Eye (tissue), 1 donor: Measurements from ENCODE around the gene TSFM.

Experiments
- DNase-seq: peaks from one replicate; pipeline ENCODE4 v3.0.0-alpha.2; 2015

Gene TSFM

DNA sequence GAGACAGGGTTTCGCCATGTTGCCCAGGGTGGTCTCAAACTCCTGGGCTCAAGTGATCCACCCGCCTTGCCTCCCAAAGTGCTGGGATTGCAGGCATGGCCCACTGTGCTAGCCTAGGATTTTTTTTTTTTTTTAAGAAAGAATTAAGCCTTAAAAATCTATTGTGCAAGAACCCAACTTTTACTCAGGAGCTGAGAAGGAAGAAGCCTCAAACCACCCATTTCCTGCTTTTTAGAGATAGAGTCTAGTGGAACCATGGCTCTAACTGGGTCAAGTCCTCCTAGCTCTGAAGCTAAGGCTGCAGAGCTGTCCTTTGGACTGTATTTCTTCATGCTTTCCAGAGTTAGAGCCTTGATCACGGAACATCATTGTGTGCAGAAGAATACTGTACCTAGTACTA is 1.3 kb upstream of the TSFM start:
- DNase-seq: no peak

DNA sequence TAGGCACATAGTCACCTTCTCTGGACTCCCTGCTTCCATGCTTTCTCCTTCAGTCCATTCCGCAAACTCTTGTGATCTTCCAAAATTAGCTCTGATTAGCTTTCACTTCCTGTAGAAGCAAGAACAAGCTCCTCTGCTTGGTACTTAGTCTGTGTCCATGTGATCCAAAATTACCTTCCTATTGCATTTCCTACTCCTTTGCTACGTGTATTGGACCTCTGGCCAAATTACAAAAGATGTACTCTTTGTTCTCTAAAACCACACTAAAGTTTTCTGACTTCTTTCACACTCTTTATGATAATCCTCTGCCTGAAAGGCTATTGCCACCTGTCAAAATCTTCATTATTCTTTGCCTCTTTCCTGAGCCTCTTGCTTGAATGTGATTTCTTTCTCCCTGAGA is 786 bp upstream of the TSFM start:
- no peak for DNase-seq

DNA sequence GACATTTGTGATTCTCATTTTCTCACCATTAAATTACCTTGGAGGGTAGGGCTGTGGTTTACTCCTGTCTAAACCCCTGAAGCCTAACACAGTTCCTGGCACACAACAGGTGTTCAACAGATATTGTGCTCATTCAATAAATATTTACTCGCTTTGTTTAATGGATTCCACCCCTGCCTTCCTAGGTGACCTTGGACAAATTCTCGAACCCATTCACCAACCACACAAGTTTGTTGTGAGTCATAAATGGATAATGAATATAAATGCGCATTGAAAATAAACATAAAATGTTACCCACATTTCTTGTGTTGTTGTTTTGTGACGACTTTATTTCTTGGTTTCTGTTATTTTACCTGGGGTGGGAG is 362 bp upstream of the TSFM start:
- no peak for DNase-seq

DNA sequence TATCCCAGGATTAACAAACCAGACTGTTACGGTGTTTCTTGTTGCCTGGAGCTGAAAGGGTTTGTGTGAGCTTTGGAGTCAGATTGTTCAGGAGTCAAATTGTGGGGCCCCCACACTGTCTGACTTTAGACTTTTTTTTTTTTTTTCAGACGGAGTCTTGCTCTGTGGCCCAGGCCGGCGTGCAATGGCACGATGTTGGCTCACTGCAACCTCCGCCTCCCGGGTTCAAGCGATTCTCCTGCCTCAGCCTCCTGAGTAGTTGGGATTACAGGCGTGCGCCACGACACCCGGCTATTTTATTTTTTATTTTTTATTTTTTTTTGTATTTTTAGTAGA is 847 bp downstream of the TSFM start:
- no peak for DNase-seq

DNA sequence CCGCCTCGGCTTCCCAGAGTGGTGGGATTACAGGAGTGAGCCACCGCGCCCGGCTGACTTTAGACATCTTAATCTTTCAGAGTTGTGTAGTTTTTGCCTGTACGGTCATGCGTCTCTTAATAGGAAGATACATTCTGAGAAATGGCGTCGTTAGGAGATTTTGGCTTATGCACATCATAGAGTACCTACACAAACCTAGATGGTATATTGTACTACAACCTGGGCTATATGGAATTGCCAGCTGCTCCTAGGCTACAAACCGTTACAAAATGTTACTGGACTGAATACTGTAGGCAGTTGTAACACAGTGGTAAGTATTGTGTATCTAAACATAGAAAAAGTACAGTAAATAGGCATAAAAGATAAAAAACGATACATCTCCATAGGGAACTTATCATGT is 1.3 kb downstream of the TSFM start:
- no peak for DNase-seq

DNA sequence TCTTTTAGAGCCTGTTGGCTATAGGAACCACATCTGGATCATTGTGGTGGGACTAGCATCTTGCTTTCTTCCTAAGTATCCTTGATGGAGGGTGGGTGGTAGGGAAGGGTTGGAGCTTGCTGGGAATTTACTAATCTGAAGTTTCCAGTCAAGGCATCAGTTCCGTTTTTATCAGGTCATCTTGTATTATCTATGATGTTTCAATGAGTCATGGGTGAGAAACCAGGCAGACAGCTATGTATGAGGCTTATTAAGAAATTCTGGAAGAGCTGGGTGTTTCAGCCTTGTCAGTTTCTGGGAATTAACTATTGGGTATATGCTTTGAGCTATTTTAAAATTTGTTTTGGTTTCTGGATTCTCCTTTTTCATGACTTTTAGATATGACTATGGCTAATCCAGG is 11.3 kb downstream of the TSFM start:
- no peak for DNase-seq

DNA sequence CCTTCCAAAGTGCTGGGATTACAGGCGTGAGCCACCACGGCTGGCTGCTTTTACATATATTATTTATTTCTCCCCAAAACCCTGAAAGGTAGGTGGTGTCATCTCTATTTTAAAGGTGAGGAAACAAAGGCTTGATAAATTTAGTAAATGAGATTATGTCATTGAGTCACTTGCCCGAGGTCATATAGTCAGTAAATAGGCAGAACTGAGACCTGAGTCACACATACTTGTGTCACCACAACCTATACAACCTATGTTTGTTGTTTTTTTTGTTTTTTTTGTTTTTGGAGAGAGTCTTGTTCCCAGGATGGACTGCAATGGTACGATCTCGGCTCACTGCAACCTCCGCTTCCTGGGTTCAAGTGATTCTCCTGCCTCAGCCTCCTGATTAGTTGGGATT is 12.8 kb downstream of the TSFM start:
- DNase-seq: no peak

DNA sequence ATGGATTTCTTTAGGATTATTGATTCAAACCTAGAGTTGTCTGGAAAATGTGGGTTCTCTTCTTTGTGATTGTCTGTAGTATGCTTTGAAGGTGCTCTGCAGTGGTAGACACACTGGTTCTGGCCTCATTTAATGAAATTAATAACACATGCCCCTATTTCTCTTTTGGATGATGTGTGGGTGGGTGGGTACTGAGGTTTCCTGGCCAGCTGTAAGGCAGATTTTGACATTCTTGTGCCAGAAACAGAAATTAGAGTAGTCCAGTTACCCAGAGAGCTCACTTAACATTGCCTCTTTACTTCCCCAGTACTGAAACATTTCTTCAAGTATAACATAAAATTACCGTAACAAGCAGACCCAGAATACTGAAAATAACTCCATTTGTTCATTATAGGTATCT is 14.4 kb downstream of the TSFM start:
- no peak for DNase-seq

DNA sequence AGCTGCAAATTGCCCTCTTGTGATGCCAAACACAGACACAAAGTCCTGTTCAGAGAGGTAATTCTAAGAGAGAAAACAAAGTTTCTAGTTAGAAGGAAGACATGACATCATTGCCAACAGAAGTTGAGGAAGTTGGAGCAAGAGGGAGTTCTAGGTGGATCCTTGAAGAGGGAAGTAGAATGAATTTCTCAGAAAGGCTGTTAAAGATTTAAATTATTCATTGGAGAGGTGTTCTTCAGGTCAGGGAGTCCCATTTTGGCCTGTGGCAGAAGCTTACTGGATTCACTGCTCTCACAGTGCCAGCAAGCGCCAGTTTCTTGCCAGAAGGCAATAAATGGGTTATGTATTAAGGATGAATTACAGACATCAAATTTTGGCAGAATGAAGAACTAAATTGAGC is 15.3 kb downstream of the TSFM start:
- DNase-seq: no peak

DNA sequence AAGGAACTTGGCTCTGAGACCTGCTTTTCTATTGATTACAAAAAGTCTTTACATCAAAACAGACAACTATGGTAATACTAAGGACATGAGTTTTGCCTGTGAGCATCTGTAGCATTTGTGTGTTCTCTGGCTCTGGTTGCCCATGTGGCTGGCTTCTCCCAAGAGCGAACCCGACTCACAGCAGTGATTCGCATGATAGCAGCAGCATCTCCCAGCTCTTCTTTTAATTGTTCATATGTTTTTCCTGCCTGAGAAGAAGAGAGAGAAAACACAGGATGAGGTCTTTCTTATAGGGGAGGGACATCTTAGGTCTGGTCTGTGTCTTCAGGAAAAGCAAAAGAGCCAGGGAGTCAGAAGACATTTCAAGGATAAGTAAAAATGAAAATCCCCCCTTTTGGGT is 18.4 kb downstream of the TSFM start:
- DNase-seq: no peak

DNA sequence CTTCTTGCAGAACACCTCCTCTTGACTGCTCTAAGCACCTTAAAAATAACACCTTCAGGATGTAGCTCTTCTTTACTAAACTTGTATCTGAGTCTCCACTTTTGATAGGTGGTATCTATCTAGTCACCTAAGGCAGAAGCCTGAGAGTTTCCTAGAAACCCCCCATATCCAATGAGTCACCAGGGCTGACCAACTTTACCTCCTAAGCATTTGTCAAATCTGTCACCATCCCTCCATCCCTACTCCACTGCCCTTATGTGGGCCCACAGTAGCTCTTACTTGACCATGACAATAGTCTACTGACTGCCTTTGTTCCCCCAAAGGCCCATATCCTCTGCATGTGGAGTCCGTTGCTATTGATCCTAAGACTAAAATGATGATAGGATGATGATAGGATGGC is 20.0 kb downstream of the TSFM start:
- no peak for DNase-seq

DNA sequence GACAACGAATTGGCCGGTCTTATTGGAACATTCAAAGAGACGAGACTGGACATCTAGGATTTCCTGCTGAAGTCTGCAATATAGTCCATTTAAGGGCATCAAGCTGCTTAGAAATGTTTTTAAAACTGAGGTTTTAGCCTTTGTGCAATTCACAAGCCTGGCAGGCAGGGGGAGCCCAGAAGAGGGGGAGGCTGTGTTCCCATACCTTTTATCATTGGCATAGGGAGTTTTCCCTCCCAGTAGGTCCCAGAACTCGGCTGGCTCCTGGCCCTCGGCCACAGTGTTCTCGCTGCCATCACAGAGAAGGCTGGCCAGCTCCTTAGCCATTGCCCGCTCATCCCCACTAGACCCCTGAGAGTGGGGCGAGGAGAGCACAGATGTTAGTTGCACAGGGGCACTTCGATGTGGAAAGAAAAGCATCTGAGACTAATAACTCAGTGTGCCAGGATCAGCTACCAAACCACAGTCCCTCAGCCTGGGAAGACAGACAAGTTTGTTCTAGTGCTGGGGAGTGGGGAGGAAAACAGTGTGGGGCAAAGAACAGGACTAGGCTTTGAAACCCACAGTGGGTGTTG is 20.8 kb downstream of the TSFM start:
- DNase-seq: peak; percentile 41

DNA sequence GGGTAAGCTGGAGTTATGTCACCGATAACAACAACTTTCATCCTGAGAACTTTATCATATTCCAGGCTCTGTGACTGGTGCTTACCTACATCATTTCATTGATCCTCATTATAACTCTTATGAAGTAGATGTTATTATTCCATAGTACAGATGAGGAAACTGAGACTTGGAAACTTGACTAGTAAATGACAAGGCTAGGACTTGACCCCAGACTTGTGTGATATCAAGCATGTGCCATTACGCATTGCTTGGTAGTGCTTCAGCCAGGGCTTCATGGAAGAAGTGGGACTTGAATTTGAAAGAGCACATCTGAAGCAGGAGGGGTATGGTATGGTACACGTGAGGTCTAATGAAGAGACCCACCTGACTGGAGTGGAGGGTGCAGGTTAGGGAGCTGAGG is 24.1 kb downstream of the TSFM start:
- DNase-seq: no peak

DNA sequence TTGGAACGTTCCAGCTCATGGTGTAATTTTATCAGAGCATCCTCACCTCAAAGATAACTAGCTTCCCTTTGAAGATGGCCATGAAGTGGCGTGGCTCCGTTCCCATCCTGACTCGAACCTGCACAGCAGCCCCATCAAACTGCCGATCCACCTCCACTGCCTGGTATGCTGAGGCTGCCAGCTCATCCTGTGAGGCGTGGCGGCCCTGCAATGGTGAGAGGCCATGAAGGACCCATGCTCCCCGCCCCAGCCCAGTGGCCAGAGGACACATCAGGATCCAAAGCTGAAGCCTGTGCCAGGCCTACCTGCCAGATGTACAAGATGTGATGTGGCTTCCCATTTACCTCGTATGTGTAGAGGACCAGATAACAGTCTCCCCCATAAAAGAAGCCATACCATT is 24.7 kb downstream of the TSFM start:
- DNase-seq: no peak

DNA sequence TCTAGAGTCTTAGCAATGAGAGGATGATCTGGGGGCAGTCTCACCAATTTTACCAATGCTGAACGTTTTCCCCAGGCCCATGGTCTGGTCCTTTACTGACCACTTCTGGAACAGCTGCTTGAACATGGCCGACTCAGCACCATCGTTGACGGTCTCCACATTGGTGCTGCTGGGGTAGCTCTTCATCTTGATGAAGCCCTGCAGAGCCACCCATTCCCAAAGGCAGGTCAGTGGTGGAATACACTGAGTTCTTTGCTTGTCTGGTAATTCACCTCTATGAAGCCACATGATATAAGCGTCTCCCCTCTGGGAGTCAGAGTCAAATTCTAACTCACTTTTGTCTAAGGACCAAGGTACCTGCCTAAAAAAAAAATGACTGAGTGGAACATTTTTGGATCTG is 25.8 kb downstream of the TSFM start:
- DNase-seq: no peak

DNA sequence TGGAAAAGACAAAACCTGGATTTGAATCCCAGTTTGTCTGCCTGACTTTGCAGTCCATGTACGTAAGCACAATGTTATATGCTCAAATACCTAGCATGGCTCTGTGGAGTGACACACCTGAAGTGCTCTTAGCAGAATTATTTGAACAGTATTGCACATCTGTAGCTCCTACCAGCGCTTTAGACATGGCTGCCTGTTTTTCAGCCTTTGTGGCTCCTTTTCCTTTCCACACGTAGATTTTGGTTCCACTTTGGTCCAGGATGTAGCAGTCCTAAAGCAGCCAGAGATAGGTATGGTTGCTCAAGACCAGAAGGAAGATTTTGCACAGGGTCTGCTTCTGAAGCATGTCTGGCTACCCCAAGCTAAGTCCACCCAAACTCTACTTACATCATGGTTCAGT is 26.8 kb downstream of the TSFM start:
- no peak for DNase-seq

DNA sequence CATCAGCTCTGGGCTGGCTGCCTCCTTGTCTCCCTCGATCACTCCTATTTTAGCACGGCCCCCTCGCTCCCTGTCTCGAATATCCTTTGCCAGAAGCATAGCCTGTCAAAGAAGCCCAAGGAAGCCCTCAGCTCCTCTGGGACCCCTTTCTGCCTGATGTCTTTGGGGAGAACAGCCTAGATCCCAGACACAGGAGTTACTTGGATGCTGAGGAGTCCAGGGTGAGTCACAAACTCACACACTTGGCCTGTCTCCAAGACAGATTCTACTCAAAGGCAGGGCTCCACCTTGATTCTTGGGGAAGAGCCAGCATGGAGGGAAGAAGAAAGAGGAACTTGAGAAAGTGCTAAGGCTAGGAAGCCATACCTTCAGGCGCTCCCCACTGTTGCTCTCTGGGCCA is 27.9 kb downstream of the TSFM start:
- DNase-seq: no peak

DNA sequence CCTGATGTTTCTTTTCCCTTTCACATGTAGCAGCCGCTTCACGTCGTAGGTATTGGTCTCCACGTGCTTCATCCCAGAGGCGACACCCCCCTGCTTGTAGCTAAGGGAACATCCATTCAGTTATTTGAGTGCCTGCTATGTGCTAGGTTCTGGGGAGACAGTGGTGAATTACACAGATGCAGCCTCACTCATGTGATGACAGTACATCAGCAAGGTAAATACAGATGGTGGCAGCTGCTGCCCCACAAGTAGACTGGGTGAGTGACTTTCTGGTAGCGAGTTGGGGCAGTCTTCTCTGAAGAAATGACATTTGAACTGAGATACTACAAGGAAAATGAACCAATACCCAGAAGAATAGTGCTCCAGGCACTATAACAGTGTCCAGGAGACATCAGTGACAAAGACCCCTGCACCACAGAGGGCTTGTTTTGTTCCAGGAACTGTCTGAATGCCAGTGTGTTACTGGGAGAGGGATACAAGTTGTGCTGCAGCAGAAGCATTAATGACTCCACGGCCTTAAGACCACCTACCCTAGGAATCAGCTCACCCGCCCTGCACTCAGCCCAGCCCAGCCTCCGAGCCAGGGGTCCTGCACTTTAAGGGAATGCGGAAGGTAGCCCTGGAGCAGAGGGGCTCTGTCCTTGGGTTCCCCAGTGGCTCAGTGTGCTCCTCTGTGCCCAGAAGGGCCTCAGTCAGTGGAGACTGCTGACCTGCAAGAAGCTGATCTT is 28.6 kb downstream of the TSFM start:
- no peak for DNase-seq

DNA sequence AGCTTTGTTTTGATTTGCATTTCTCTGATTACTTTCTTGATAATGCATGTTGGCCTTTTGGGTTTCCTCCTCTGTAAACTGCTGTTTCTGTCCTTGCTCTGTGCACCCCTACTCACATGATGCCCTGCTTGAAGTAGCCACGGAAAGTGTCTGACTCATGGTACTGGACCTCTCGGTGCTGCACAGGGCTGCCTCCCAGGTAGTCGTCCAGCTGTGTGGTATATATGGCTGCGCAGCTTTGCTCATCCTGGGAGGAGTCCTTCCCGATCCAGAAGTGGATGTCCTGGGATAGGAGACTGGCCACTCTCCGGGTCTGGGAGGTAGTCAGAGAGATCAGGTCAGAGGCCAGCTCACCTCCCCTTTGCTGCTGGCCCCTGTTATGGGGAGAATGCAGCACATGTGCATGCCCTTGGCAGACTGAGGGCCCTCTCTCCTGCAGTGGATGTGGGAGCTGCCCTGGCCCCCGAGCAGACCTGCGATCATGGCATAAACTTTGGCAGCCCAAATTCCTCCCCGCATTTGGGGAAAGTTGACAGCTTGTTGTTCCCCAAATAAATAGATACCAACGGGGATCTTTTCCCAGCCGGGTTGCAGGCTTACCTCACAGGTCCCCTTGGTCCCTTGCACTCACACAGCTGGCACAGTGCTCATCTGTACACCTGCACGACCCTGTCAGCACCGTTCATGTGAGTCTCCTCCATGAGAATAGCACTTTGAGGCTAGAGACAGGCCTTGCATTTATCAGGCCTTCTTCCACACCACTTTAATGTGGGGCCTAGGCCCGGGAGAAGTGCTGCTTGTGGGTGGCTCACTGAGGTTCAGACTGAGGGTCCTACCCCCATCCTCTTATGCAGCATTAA is 30.8 kb downstream of the TSFM start:
- no peak for DNase-seq

DNA sequence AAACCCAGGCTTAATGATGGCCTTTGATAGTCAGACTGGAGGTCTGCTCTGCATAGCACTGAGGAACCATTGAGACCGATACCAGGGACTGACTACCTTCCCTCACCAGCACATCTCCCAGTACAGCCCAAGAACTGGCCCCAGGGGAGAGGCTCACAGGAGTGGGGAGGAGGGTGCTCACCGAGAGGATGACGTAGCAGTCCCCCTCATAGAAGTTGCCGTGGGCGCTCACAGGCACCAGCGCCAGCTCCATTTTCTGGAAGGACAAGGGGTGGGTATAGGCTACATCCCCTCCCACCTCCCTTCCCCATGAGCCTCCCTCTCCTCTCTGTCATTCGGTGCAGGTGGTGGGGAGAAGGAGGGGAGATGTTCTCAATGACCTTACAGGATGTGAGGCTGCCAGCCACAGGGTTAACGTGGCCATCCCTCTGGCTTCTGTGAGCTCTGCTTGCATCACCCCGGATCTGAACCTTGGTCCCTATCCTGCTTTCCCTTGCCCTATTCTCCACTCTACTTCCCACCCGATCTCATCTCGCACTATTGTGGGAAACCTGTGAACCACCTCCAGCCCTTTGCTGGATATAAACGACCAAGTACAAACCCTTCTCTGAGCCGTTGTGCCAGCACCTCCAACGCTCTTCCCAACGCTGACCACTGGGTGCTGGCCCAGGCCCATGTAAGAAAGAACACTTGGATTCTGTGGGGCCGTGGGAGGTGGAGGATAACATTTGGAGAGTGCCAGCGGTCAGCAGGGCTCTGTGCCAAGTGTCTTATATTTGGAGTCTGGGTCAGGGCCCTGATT is 31.6 kb downstream of the TSFM start:
- DNase-seq: no peak

DNA sequence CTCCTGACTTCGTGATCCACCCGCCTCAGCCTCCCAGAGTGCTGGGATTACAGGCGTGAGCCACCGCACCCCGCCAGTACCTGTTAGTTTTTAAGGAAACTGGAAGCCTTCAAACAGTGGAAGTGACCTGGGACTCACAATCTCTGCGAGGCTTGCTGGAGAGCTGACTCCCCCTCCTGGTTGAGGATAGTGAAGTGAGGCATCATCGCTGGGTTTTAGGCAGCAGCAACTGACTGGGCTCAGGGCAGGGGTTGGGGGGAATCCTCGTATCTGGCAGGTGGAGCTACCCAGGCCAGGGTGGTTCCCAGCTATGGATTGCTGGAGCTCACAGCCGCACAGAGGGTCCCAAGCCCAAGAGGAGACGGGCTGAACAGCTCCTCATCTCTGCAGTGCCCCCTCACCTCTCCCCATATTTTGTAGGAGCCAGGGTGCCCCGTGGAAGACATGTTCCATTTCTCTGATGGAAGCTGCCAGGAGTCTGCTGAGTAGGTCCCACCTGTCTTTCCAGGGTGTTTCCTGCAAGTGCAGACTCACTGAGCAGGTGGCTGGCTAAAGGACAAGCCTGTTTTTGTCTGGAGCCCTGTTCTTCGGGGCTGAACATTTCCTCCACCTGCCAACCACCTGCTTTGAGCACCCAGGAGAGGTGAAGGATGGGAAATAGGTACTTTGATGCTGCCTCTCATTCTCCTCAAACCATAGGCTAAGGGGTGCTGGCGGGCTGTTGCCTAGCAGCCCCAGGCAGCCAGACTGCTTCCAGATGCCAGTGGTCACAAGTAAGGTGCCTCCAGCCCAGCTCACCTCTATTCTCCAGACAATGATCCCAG is 32.8 kb downstream of the TSFM start:
- no peak for DNase-seq

DNA sequence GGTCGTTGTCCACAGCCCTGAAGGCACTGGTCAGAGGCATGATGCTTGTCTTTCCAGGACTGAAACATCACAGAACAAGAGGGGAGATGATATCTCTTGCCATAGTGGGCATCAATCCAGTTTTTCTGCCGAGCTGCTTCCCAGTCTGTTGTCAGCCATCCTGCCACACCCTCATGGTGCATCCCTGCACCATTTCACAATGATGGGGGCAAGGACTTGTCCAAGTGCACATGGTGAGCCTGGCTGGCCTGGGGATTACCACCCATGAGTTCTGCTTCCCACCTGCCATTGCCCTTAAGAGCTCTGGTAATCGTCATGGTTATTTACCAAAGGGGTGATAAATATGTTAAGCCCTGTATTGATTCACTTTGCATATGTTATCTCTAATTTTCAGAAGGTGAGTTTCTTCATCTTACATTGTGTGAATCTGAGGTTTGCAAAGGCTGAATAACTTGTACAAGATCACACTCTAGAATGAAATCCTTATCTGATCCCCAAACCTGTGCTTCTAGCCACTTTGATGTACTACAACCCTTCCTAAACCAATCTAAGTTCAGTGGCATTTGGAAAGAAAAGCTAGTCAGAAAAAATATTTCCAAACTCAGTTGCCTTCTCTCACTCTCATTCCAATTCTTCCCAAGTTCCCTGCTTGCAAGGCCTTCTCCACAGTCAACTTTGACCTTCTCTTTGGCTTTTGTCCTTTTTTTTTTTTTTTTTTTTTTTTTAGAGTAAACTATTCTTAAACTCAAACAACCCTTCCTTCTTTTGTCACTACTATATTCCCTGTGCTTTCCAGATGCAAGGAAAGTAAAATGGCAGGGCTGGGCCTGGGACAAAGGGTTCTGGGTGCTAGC is 33.6 kb downstream of the TSFM start:
- no peak for DNase-seq
